PC-3 (cell line): ENCODE data around the gene RYK.

Experiments
- EZH2 ChIP-seq: fragments of 300-600 bp; sonication (generic); IDR thresholded peaks from one replicate; pipeline ENCODE4 v1.6.1; 2017; ENCODE audit warnings: antibody characterized with exemption, mild to moderate bottlenecking, low read length; ENCODE audit not compliant: unreplicated experiment
- TF ChIP-seq, protein P1 (sequence below): fragments of 300-600 bp; sonication (generic); conservative IDR thresholded peaks from 2 replicates; pipeline ENCODE4 v1.5.1; 2017; ENCODE audit warnings: antibody characterized with exemption, low read depth, mild to moderate bottlenecking, low read length

DNA sequence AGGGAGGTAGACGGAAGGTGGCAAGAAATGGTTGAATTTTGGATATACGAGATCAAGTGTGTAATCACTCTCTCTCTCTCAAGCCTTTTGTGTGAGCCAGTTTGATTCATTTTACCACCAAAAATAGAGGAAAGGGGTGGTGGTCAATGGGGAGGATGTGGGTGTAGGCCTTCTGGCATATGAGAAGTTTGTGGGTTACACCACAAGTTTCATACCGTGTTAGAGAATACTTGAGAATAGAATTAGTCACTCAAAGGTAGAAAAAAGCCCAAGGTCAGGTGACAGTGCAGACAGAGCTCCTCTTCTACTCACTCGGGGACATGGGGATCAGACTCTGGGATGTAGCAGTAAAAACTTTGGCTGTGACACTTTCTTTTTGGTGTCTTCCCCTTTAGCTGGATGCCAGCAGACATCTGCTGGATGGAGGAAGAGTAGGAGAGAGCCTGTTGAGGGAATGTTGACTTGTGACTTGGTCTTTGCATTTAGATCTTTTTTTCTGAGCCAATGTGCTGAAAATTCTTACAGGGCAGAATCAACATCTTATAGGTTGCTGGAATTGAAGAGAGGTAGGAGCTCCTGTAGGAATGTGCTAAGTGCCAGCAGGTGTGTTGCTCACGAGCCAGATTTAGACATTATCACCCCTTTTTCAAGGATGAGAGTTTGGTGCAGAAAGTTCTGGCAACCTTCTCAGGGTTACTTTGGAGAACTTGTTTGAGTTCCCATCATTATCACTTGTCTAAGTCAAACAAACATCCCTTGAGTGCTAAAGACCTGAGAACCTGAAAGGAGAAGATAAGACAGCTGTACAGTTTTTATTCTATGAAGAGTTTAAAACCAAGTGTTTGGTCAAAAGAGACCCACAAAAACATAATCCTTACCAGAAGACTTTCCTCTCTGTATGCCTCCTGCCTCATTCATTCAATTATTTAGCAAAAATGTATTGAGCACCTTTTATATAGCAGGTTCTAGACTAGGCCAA, 43.9 kb upstream of the RYK start:
- TF ChIP-seq, protein P1, sequence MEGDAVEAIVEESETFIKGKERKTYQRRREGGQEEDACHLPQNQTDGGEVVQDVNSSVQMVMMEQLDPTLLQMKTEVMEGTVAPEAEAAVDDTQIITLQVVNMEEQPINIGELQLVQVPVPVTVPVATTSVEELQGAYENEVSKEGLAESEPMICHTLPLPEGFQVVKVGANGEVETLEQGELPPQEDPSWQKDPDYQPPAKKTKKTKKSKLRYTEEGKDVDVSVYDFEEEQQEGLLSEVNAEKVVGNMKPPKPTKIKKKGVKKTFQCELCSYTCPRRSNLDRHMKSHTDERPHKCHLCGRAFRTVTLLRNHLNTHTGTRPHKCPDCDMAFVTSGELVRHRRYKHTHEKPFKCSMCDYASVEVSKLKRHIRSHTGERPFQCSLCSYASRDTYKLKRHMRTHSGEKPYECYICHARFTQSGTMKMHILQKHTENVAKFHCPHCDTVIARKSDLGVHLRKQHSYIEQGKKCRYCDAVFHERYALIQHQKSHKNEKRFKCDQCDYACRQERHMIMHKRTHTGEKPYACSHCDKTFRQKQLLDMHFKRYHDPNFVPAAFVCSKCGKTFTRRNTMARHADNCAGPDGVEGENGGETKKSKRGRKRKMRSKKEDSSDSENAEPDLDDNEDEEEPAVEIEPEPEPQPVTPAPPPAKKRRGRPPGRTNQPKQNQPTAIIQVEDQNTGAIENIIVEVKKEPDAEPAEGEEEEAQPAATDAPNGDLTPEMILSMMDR = no peak
- no peak for TF ChIP-seq EZH2
